Karpas-422 (cell line): ENCODE data around the gene SYNE4. TPM values are rescaled to one million over a fixed set of nuclear protein-coding genes. Genes with fewer than 3 reads are reported as not detected.
"Not testable (repeated sequence)": the region's sequence is repeated elsewhere in the genome, so short reads cannot be mapped to it uniquely, and the experiment has no call there.

ENCODE experiments used
- DNase-seq: peaks from one replicate; pipeline ENCODE4 v3.0.0-alpha.2; 2015
- H2AFZ ChIP-seq: fragments of 200-600 bp; sonication (generic); 2 replicates; pipeline ENCODE4 v1.6.1; 2014; ENCODE audit warnings: antibody characterized with exemption, low read length, mixed read lengths
- H3K27ac ChIP-seq: fragments of 200-600 bp; sonication (generic); 2 replicates; pipeline ENCODE4 v1.5.1; 2014; ENCODE audit warnings: mild to moderate bottlenecking, low read length, moderate library complexity
- H3K27me3 ChIP-seq: fragments of 200-600 bp; sonication (generic); 2 replicates; pipeline ENCODE4 v1.6.1; 2014; ENCODE audit warnings: low read length, mixed read lengths
- H3K36me3 ChIP-seq: fragments of 200-600 bp; sonication (generic); 2 replicates; pipeline ENCODE4 v1.6.1; 2014; ENCODE audit warnings: low read length, mixed read lengths; ENCODE audit not compliant: insufficient read depth
- H3K4me1 ChIP-seq: fragments of 200-600 bp; sonication (generic); 2 replicates; pipeline ENCODE4 v1.6.1; 2014; ENCODE audit warnings: mild to moderate bottlenecking, low read length, mixed read lengths
- H3K4me2 ChIP-seq: fragments of 200-600 bp; sonication (generic); 2 replicates; pipeline ENCODE4 v1.6.1; 2014; ENCODE audit warnings: low read length, low read depth, mild to moderate bottlenecking; ENCODE audit not compliant: poor library complexity, severe bottlenecking
- H3K4me3 ChIP-seq: fragments of 200-600 bp; sonication (generic); 2 replicates; pipeline ENCODE4 v1.5.1; 2014; ENCODE audit warnings: mild to moderate bottlenecking, antibody characterized with exemption, low read length, mixed read lengths
- H3K79me2 ChIP-seq: fragments of 200-600 bp; sonication (generic); 2 replicates; pipeline ENCODE4 v1.6.1; 2014; ENCODE audit warnings: mild to moderate bottlenecking, low read length, mixed read lengths
- H3K9ac ChIP-seq: fragments of 200-600 bp; sonication (generic); 2 replicates; pipeline ENCODE4 v1.6.0; 2014; ENCODE audit warnings: low read length
- H3K9me2 ChIP-seq: fragments of 200-600 bp; sonication (generic), shearing (Covaris generic); replicated peaks from 2 replicates; pipeline ENCODE4 v1.6.0; 2014; ENCODE audit warnings: mild to moderate bottlenecking, low read length, moderate library complexity; ENCODE audit not compliant: insufficient read depth
- H3K9me3 ChIP-seq: fragments of 300-700, 200-600 bp; sonication (generic); 2 replicates; pipeline ENCODE4 v1.6.1; 2014; ENCODE audit warnings: low read length, mixed read lengths
- H4K20me1 ChIP-seq: fragments of 200-600 bp; sonication (generic); 2 replicates; pipeline ENCODE4 v1.6.1; 2014; ENCODE audit warnings: mild to moderate bottlenecking, antibody characterized with exemption, low read length, low read depth; ENCODE audit not compliant: insufficient read depth
- small RNA-seq: library from RNA; depleted of rRNA; stranded (forward); fragments of <200 nt; gene quantifications from one replicate; pipeline ENCODE3, GENCODE V24; 2014
- total RNA-seq: library from RNA; depleted of rRNA; stranded (reverse); fragments of >200 nt; shearing (Covaris generic); gene quantifications from 2 replicates; pipeline ENCODE4 v1.2.3, GENCODE V29; 2014; ENCODE audit warnings: low replicate concordance; rRNA removed

The SYNE4 gene
- total RNA-seq, 1 experiment from 2014 or later, result 1.2 TPM

GRCh38 chr19:35958660-35959039, 50.0 kb downstream of the SYNE4 start:
- H3K4me3 ChIP-seq, result no peak overlapping the region
- H3K36me3 ChIP-seq, result no peaks in the 10 kb centered on the region
- no peaks in the 10 kb centered on the region for H3K9me3 ChIP-seq
- no peak overlapping the region for H2AFZ ChIP-seq
- no peak overlapping the region for H3K4me2 ChIP-seq
- no peak overlapping the region for H3K27ac ChIP-seq
- H4K20me1 ChIP-seq, result no peaks in the 10 kb centered on the region
- no peaks in the 10 kb centered on the region for H3K9me2 ChIP-seq
- no peaks in the 10 kb centered on the region for H3K4me1 ChIP-seq
- no peak overlapping the region for H3K9ac ChIP-seq
- DNase-seq, result no peak
- no peaks in the 10 kb centered on the region for H3K79me2 ChIP-seq
- H3K27me3 ChIP-seq, result no peaks in the 10 kb centered on the region

GRCh38 chr19:35957411-35957810, 51.2 kb downstream of the SYNE4 start:
- not testable (repeated sequence) for H3K9me2 ChIP-seq, H3K4me1 ChIP-seq, DNase-seq, H3K4me3 ChIP-seq, H3K9ac ChIP-seq, H3K36me3 ChIP-seq, H3K27me3 ChIP-seq, H3K79me2 ChIP-seq, H2AFZ ChIP-seq, H4K20me1 ChIP-seq, H3K27ac ChIP-seq, H3K9me3 ChIP-seq, H3K4me2 ChIP-seq

- Histone ChIP-seq H3K27me3 (no peaks in the 10 kb centered on the region), H3K9ac (no peak overlapping the region), H3K36me3 (no peaks in the 10 kb centered on the region), H3K4me3 (no peak overlapping the region), H4K20me1 (no peaks in the 10 kb centered on the region), H2AFZ (no peak overlapping the region), H3K27ac (no peak overlapping the region), H3K9me3 (no peaks in the 10 kb centered on the region), H3K4me2 (no peak overlapping the region), H3K4me1 (no peaks in the 10 kb centered on the region), H3K9me2 (no peaks in the 10 kb centered on the region), H3K79me2 (no peaks in the 10 kb centered on the region)
- DNase-seq, result no peak
Measured at GRCh38 chr19:35955881-35956634, 52.6 kb downstream of the SYNE4 start.

Small RNA genes within 50 kb of the gene (small RNA-seq; reads per million reads assigned to genes)
- gene AF038458.1, result not detected

Other genes with a start within 250 kb of the SYNE4 start
- gene ARHGAP33, start 233.2 kb downstream of the SYNE4 start, total RNA-seq, result 5.8 and 12.3 TPM in 2 replicates
- not detected in 2 replicates for gene PRODH2, start 196.0 kb downstream of the SYNE4 start, total RNA-seq
- gene NPHS1, start 156.3 kb downstream of the SYNE4 start, total RNA-seq, result not detected in 2 replicates
- 0.07 TPM in 1 of 2 replicates, not detected in the other for gene KIRREL2, start 151.9 kb downstream of the SYNE4 start, total RNA-seq
- gene APLP1, start 140.2 kb downstream of the SYNE4 start, total RNA-seq, result 9.9 and 23.8 TPM in 2 replicates
- 7.2 and 17.1 TPM in 2 replicates for gene NFKBID, start 108.3 kb downstream of the SYNE4 start, total RNA-seq
- 12.2 and 18.8 TPM in 2 replicates for gene HCST, start 106.3 kb downstream of the SYNE4 start, total RNA-seq
- not detected in 2 replicates for gene TYROBP, start 100.5 kb downstream of the SYNE4 start, total RNA-seq
- 3.7 and 3.8 TPM in 2 replicates for gene LRFN3, start 72.4 kb downstream of the SYNE4 start, total RNA-seq
- 23.4 and 71.2 TPM in 2 replicates for gene SDHAF1, start 13.6 kb downstream of the SYNE4 start, total RNA-seq
- 11.1 and 48.4 TPM in 2 replicates for gene ALKBH6, start 5.4 kb upstream of the SYNE4 start, total RNA-seq
- gene CLIP3, start 24.1 kb upstream of the SYNE4 start, total RNA-seq, result 0.72 and 1.2 TPM in 2 replicates
- gene THAP8, start 45.5 kb upstream of the SYNE4 start, total RNA-seq, result 3.6 and 8.9 TPM in 2 replicates
- 9.4 and 10.9 TPM in 2 replicates for gene WDR62, start 46.1 kb upstream of the SYNE4 start, total RNA-seq
- 1.6 and 3.1 TPM in 2 replicates for gene OVOL3, start 102.3 kb upstream of the SYNE4 start, total RNA-seq
- 175 and 322 TPM in 2 replicates for gene POLR2I, start 106.1 kb upstream of the SYNE4 start, total RNA-seq
- 200 and 242 TPM in 2 replicates for gene TBCB, start 106.7 kb upstream of the SYNE4 start, total RNA-seq
- 121 and 180 TPM in 2 replicates for gene CAPNS1, start 131.3 kb upstream of the SYNE4 start, total RNA-seq
- gene COX7A1, start 143.6 kb upstream of the SYNE4 start, total RNA-seq, result not detected in 2 replicates
- 1.4 and 5.7 TPM in 2 replicates for gene ZNF565, start 205.9 kb upstream of the SYNE4 start, total RNA-seq
- gene ZNF146, start 206.3 kb upstream of the SYNE4 start, total RNA-seq, result 83.1 and 108 TPM in 2 replicates